ENCODE data around the gene SLX1A. TPM values are rescaled to one million over a fixed set of nuclear protein-coding genes. Genes with fewer than 3 reads are reported as not detected.

Gene SLX1A
- total RNA-seq (2022; extraction: Qiagen RNA extraction; ENCODE audit: low read depth): 6.8 to 22.9 TPM (median 9.4 TPM) in 5 replicates

GRCh38 chr16:30193615-30194014 lies at the start of gene SLX1A, which contains the start of gene BOLA2B:
Gene SLX1A (plus strand): TSS chr16:30193875. CDS start chr16:30194085, 210 bp downstream.
Gene BOLA2B (minus strand): TSS chr16:30193666. CDS start chr16:30193595, 71 bp downstream.

DNA sequence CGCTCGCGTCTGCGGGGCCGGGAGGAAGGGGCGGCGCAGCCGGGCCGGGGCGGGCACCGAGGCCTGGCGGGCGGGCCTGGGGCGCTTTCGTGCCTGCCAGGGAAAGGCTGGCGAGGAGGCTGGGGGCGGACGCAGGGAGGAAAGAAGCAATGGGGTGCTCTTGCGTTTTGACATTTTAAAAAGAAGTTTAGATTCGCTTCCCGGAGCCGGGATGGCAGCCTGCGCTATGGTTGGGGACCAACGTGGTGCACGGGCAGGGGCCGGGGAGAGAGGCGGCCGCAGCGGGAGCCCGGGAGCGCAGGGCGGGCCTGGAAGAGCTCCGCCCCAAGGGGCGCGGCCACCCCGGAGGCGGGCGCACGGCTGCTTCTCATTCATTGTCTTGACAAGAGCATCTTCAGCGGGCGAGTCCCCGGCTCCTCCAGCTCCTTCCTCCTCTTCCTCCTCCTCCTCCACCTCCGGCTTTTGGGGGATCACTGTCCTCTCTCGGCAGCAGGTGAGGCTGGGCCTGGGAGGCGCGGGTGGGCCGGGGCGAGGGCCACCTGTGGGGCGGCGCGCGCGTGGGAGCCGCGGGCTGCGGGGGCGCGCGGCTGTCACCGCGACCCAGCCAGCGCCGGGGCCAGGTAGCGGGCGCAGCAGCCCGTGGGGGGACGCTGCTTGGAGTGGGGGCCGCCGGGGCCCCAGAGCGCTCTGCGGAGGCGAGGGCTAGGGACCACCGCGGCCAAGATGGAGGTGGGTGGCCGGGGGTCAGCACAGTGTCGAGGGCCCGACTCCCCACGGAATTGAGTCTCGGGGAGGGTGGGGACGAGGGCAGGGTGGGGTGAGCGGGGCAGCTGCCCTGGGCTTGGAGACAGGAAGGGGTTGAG lies 10.2 kb upstream of the SLX1A start, which contains the start of gene CORO1A:
Gene CORO1A (plus strand): TSS at position 370 of the 863 bp plus-strand sequence. CDS start 1,608 bp downstream, outside the sequence.

DNA sequence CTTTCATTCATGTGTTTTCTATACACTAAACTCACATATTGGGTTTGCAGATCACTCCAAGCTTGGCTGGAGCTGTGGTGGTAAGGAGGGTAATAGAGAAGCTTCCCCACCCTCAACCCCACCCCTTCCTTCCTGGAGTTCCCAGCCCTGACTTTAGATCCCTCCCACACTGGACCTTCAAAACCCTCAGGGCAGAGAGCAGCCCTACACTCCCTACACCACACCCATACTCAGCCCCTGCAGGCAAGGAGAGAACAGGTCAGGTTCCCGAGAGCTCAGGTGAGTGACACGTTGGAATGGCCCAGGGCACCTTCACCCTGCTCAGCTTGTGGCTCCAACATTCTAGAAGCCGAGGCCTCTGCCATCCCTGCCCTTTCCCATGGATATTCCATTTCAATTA lies 5.4 kb downstream of the SLX1A start, which contains the start of gene SULT1A3:
Gene SULT1A3 (plus strand): TSS at position 207 of the 400 bp plus-strand sequence. CDS start 1,474 bp downstream, outside the sequence.

Other genes starting within 250 kb of the SLX1A start
- 91.6 to 102 TPM (median 95.7 TPM) in 5 replicates for gene TMEM219, start 231.8 kb upstream of the SLX1A start, total RNA-seq (2022; extraction: Qiagen RNA extraction; ENCODE audit: low read depth)
- 31.2 to 38.4 TPM (median 34.6 TPM) in 5 replicates for gene TAOK2, start 220.0 kb upstream of the SLX1A start, total RNA-seq (2022; extraction: Qiagen RNA extraction; ENCODE audit: low read depth)
- 13.2 to 17.1 TPM (median 14.0 TPM) in 5 replicates for gene HIRIP3, start 198.3 kb upstream of the SLX1A start, total RNA-seq (2022; extraction: Qiagen RNA extraction; ENCODE audit: low read depth)
- gene INO80E, start 197.6 kb upstream of the SLX1A start, total RNA-seq (2022; extraction: Qiagen RNA extraction; ENCODE audit: low read depth): 99.8 to 115 TPM (median 105 TPM) in 5 replicates
- 1.5 to 3.0 TPM (median 2.6 TPM) in 5 replicates for gene DOC2A, start 182.8 kb upstream of the SLX1A start, total RNA-seq (2022; extraction: Qiagen RNA extraction; ENCODE audit: low read depth)
- not detected in 5 replicates for gene C16orf92, start 170.7 kb upstream of the SLX1A start, total RNA-seq (2022; extraction: Qiagen RNA extraction; ENCODE audit: low read depth)
- 0.31 to 0.68 TPM (median 0.43 TPM) in 5 replicates for gene TLCD3B, start 162.6 kb upstream of the SLX1A start, total RNA-seq (2022; extraction: Qiagen RNA extraction; ENCODE audit: low read depth)
- gene ALDOA, start 128.1 kb upstream of the SLX1A start, total RNA-seq (2022; extraction: Qiagen RNA extraction; ENCODE audit: low read depth): 1,690 to 2,030 TPM (median 1,847 TPM) in 5 replicates
- gene PPP4C, start 117.9 kb upstream of the SLX1A start, total RNA-seq (2022; extraction: Qiagen RNA extraction; ENCODE audit: low read depth): 123 to 149 TPM (median 135 TPM) in 5 replicates
- gene TBX6, start 102.0 kb upstream of the SLX1A start, total RNA-seq (2022; extraction: Qiagen RNA extraction; ENCODE audit: low read depth): 0.20 to 0.45 TPM (median 0.25 TPM) in 5 replicates
- 6.7 to 11.1 TPM (median 8.9 TPM) in 5 replicates for gene YPEL3, start 97.7 kb upstream of the SLX1A start, total RNA-seq (2022; extraction: Qiagen RNA extraction; ENCODE audit: low read depth)
- 1.5 to 2.8 TPM (median 2.0 TPM) in 5 replicates for gene GDPD3, start 80.3 kb upstream of the SLX1A start, total RNA-seq (2022; extraction: Qiagen RNA extraction; ENCODE audit: low read depth)
- 33.7 to 37.8 TPM (median 36.7 TPM) in 5 replicates for gene MAPK3, start 70.7 kb upstream of the SLX1A start, total RNA-seq (2022; extraction: Qiagen RNA extraction; ENCODE audit: low read depth)
- gene CORO1A, start 10.3 kb upstream of the SLX1A start, total RNA-seq (2022; extraction: Qiagen RNA extraction; ENCODE audit: low read depth): 2.9 to 4.0 TPM (median 3.5 TPM) in 5 replicates
- gene BOLA2B, start 209 bp upstream of the SLX1A start, total RNA-seq (2022; extraction: Qiagen RNA extraction; ENCODE audit: low read depth): 163 to 214 TPM (median 202 TPM) in 5 replicates
- gene SULT1A3, start 5.4 kb downstream of the SLX1A start, total RNA-seq (2022; extraction: Qiagen RNA extraction; ENCODE audit: low read depth): 5.6 to 13.9 TPM (median 9.3 TPM) in 5 replicates
- 0.66 to 3.2 TPM (median 3.0 TPM) in 5 replicates for gene NPIPB13, start 54.6 kb downstream of the SLX1A start, total RNA-seq (2022; extraction: Qiagen RNA extraction; ENCODE audit: low read depth)
- gene CD2BP2, start 161.4 kb downstream of the SLX1A start, total RNA-seq (2022; extraction: Qiagen RNA extraction; ENCODE audit: low read depth): 64.0 to 69.6 TPM (median 67.1 TPM) in 5 replicates
- 26.5 to 36.6 TPM (median 31.8 TPM) in 5 replicates for gene TBC1D10B, start 176.6 kb downstream of the SLX1A start, total RNA-seq (2022; extraction: Qiagen RNA extraction; ENCODE audit: low read depth)
- gene MYL11, start 180.9 kb downstream of the SLX1A start, total RNA-seq (2022; extraction: Qiagen RNA extraction; ENCODE audit: low read depth): 0.46 to 0.63 TPM (median 0.54 TPM) in 3 of 5 replicates, not detected in the others
- 1.4 to 2.2 TPM (median 1.7 TPM) in 5 replicates for gene SEPTIN1, start 188.7 kb downstream of the SLX1A start, total RNA-seq (2022; extraction: Qiagen RNA extraction; ENCODE audit: low read depth)
- 11.9 to 12.9 TPM (median 12.4 TPM) in 5 replicates for gene ZNF48, start 201.5 kb downstream of the SLX1A start, total RNA-seq (2022; extraction: Qiagen RNA extraction; ENCODE audit: low read depth)
- gene ZNF771, start 213.7 kb downstream of the SLX1A start, total RNA-seq (2022; extraction: Qiagen RNA extraction; ENCODE audit: low read depth): 3.7 to 6.2 TPM (median 5.4 TPM) in 5 replicates
- 115 to 143 TPM (median 137 TPM) in 5 replicates for gene DCTPP1, start 236.2 kb downstream of the SLX1A start, total RNA-seq (2022; extraction: Qiagen RNA extraction; ENCODE audit: low read depth)